Measurements from ENCODE around the gene CCT6A. TPM values are rescaled to one million over a fixed set of nuclear protein-coding genes. Genes with fewer than 3 reads are reported as not detected.

The CCT6A gene
- total and polyA plus RNA-seq, 9 of the 15 experiments (the other 6 are each of a cell fraction or from before 2014, with no cell fraction given): 244 to 708 (median 387) TPM

DNA sequence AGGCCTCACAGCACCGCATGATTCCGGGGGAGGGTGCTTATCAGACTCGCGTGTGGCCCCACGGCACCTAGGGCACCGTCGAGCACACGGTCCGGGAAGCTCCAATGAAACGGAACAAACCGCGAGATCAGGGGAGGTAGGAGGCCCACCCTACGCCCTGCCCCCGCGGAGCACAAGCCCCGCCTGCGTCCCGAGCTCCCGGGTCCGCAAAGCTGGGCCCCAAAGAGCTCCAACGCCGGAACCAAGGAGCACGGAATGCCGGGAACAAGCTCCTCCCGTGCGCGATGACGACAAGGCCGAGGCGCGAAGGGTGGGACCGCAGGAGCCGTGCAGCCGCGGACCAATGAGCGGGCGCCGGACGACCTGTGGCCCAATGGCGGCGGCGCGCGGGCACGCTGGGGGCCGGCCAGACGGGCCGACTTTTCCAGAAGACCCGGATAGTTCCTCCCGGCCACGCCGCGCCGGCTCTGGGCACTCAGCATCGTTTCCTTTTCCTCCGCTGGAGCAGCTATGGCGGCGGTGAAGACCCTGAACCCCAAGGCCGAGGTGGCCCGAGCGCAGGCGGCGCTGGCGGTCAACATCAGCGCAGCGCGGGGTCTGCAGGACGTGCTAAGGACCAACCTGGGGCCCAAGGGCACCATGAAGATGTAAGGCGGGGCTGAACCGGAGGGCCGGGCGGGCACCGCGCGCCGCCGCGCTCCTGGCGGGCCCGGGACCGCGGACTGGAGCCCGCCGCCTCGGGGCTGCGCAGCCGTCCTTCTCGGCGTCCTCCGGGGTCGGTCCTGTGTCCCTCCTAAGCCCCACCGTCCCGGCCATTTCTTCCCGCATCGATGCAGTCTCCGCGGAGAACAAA, at the start of gene CCT6A, which contains the start of gene PSPH (continued):
- TF ChIP-seq, protein P1, sequence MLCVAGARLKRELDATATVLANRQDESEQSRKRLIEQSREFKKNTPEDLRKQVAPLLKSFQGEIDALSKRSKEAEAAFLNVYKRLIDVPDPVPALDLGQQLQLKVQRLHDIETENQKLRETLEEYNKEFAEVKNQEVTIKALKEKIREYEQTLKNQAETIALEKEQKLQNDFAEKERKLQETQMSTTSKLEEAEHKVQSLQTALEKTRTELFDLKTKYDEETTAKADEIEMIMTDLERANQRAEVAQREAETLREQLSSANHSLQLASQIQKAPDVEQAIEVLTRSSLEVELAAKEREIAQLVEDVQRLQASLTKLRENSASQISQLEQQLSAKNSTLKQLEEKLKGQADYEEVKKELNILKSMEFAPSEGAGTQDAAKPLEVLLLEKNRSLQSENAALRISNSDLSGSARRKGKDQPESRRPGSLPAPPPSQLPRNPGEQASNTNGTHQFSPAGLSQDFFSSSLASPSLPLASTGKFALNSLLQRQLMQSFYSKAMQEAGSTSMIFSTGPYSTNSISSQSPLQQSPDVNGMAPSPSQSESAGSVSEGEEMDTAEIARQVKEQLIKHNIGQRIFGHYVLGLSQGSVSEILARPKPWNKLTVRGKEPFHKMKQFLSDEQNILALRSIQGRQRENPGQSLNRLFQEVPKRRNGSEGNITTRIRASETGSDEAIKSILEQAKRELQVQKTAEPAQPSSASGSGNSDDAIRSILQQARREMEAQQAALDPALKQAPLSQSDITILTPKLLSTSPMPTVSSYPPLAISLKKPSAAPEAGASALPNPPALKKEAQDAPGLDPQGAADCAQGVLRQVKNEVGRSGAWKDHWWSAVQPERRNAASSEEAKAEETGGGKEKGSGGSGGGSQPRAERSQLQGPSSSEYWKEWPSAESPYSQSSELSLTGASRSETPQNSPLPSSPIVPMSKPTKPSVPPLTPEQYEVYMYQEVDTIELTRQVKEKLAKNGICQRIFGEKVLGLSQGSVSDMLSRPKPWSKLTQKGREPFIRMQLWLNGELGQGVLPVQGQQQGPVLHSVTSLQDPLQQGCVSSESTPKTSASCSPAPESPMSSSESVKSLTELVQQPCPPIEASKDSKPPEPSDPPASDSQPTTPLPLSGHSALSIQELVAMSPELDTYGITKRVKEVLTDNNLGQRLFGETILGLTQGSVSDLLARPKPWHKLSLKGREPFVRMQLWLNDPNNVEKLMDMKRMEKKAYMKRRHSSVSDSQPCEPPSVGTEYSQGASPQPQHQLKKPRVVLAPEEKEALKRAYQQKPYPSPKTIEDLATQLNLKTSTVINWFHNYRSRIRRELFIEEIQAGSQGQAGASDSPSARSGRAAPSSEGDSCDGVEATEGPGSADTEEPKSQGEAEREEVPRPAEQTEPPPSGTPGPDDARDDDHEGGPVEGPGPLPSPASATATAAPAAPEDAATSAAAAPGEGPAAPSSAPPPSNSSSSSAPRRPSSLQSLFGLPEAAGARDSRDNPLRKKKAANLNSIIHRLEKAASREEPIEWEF (CRISPR knock-in tag; IDR thresholded peaks at IDR 0.05): no peak
- TF ChIP-seq, protein P2, sequence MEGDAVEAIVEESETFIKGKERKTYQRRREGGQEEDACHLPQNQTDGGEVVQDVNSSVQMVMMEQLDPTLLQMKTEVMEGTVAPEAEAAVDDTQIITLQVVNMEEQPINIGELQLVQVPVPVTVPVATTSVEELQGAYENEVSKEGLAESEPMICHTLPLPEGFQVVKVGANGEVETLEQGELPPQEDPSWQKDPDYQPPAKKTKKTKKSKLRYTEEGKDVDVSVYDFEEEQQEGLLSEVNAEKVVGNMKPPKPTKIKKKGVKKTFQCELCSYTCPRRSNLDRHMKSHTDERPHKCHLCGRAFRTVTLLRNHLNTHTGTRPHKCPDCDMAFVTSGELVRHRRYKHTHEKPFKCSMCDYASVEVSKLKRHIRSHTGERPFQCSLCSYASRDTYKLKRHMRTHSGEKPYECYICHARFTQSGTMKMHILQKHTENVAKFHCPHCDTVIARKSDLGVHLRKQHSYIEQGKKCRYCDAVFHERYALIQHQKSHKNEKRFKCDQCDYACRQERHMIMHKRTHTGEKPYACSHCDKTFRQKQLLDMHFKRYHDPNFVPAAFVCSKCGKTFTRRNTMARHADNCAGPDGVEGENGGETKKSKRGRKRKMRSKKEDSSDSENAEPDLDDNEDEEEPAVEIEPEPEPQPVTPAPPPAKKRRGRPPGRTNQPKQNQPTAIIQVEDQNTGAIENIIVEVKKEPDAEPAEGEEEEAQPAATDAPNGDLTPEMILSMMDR (IDR thresholded peaks at IDR 0.05 in 2 of 3, conservative IDR thresholded peaks at IDR 0.05 in 1 of 3; ENCODE audit: insufficient read depth in 2 of 3, low read depth in 1 of 3, low read length in 3 of 3): no peak
- TF ChIP-seq NR4A1 (CRISPR knock-in tag; IDR thresholded peaks at IDR 0.05): no peak
- no peak for TF ChIP-seq NR4A1 (tag; IDR thresholded peaks at IDR 0.05)
- peak; percentile 80 for TF ChIP-seq FUS (optimal IDR thresholded peaks at IDR 0.05; ENCODE audit: low read depth, low read length)
- no peak for TF ChIP-seq KAT7 (CRISPR knock-in tag; IDR thresholded peaks at IDR 0.05; ENCODE audit: borderline replicate concordance)
